ENCODE results near the gene NVL.

DNA sequence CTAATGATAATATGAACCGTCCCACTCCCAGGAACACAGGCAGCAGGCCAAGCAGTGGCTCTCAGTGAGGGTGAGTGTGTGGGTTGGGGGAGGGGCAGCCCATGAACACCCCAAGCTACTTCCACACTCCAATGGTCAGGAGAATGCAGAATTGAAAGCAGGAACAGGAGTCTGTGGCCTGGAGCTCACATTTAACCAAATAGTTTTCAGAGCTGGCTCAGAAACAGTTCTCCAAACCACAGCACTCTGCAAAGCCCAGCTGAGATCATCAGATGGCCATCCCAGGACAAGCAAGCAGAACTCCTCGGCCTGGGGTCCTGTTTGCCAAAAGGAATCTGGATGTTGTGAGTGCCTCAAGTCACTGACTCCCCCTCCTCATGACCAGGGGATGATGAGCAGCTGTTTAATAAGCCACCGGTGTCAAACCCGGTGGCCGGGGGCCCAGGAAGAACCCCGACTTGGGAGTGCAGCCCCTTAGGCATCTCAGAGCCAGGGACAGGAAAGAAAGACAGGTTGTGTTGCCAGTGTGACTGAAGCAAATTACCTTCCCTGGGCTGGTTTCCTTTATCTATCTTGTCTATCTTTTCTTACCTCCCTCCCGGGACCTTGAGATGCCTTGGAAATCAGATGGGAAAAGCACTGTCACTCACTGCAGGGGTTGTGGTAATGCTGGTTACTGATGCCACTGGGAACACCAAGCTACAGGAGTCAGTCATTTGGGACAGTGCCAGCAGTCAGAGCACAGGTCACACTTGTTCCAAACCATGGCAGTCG is 126.5 kb downstream of the NVL start:
- no peak for TF ChIP-seq POLR2A (IDR thresholded peaks at IDR 0.05)
- TF ChIP-seq, protein P1, sequence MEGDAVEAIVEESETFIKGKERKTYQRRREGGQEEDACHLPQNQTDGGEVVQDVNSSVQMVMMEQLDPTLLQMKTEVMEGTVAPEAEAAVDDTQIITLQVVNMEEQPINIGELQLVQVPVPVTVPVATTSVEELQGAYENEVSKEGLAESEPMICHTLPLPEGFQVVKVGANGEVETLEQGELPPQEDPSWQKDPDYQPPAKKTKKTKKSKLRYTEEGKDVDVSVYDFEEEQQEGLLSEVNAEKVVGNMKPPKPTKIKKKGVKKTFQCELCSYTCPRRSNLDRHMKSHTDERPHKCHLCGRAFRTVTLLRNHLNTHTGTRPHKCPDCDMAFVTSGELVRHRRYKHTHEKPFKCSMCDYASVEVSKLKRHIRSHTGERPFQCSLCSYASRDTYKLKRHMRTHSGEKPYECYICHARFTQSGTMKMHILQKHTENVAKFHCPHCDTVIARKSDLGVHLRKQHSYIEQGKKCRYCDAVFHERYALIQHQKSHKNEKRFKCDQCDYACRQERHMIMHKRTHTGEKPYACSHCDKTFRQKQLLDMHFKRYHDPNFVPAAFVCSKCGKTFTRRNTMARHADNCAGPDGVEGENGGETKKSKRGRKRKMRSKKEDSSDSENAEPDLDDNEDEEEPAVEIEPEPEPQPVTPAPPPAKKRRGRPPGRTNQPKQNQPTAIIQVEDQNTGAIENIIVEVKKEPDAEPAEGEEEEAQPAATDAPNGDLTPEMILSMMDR (IDR thresholded peaks at IDR 0.05): no peak

Data from testis (tissue), 2 donors.